HG03097 (cell line): ENCODE data around the gene TIMM50.
A peak's percentile ranks its signal among the peaks of the same experiment; 100 is the strongest.

Experiments
- ATAC-seq: cut with Tn5 transposase; IDR thresholded peaks from one replicate; pipeline ENCODE4 v1.9.1; 2021; ENCODE audit not compliant: unreplicated experiment, low FRiP score

Gene TIMM50

DNA sequence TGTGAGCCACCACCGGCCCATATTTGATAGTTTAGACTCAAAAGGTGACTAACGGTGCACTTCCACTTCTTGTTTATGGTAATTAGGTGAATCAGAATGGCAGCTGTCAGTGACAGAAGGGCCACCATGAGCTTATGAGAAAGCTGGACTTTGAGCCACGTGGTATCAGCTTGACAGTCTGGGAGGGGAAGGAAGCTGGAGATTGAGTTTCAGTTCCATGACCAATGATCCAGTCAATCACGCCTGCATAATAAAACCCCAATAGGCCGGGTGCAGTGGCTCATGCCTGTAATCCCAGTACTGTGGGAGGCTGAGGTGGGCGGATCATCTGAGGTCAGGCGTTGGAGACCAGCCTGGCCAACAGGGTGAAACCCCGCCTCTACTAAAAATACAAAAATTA lies 43.9 kb downstream of the TIMM50 start:
- no peak for ATAC-seq

DNA sequence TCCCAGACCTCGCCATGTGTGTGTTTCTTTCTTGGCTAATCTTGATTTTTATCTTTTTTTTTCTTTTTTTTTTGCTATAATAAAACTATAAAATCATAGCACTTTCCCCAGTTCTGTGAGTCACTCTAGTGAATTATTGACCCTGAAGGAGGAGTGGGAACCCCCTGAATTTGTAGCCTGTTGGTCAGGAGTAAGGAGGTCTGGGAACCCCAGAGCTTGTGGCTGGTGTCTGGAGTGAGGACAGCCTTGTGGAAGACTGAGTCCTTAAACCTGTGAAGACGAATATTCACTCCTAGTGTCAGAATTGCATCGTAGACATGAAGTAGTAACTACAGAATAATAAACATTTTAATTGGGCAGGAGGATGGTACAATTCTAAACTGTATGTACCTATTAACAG lies 44.6 kb downstream of the TIMM50 start:
- ATAC-seq, result no peak

DNA sequence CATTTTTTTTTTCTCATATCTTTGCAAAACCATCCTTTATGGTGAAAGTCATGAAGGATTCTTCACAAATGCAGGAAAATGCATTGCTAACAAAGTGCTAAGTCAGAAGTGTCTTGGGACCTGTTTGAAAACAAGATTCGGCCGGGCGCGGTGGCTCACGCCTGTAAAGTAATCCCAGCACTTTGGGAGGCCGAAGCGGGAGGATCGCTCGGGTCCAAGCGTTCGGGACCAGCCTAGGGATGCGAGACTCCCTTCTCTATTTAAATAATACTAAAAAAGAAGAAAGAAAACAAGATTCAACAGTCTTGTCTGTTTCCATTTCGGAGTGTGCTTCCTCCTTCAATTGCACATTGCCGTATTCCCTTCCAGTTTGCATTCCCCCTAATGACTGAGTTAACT lies 51.2 kb downstream of the TIMM50 start:
- no peak for ATAC-seq

DNA sequence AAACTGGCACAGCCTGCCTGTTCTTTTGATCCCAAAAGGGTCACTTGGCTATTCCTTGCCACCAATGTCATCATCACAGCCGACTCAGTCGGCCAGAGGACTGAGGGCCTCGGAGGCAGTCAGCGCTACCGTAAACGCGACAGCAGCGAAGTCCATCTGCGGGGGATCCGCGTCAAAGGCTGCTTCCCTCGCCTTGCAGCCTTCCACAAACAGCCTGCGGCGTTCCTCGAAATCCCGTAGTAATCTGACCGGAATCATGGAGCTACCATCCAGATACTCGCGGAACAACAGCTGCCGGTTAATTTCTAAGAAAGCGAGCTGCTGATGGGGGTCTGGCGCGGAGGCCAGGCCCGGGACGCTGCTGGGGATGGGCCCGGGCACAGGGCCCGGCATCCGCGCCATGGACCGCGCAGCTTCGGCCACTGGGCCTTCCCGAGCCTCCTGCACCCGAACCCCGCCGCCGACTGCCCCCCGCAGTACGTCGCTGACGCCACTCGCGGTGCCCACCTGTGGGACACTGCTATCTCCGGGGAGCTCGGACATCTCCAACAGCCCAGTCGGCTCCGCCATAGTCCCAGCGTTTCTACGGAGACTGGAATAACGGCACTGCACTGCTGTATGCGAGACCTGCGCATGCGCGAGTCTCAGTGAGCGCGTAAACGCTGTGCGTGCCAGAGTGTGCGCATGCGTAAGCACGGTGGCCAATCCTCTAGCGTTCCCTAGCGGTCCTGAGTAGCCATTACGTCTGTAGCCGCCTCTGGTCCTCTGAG lies 51.8 kb downstream of the TIMM50 start, which contains the start of gene EID2B:
EID2B (minus strand) TSS at position 620 of the 770 bp plus-strand sequence; CDS start at position 570, 50 bp downstream.
- ATAC-seq, result peak; percentile 90

DNA sequence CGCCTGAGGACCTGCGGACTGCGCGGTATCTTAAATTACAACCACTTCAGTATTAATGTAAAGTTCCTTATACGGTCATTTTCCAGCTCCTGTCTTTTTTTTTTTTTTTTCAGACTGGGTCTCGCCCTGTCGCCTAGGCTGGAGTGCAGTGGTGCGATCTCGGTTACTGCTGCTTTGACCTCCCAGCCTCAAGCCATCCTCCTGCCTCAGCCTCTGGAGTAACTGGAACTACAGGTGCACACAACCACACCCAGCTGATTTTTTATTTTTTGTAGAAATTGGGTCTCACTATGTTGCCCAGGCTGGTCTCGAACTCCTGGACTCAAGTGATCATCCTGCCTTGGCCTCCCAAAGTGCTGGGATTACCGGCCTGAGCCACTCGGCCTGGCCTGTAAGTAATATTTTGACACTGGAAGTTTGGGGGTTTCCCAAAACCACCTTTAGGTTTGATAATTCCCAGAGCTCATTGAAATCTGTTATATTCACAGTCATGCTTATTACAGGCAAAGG lies 52.4 kb downstream of the TIMM50 start:
- no peak for ATAC-seq

DNA sequence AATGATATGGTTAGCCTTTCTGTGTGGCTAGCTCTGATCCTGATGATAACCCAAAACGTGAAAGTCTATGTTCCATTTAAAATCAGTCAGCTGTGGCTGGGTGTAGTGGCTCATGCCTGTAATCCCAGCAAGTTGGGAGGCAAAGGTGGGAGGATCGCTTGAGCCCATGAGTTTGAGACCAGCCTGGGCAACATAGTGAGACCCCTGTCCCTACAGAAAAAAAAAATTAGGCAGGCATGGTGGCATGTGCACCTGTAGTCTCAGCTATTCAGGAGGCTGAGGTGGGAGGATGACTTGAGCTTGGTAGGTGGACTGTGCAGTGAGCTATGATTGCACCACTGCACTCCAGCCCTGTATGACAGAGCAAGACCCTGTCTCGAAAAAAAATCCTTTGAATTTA lies 53.2 kb downstream of the TIMM50 start:
- no peak for ATAC-seq

DNA sequence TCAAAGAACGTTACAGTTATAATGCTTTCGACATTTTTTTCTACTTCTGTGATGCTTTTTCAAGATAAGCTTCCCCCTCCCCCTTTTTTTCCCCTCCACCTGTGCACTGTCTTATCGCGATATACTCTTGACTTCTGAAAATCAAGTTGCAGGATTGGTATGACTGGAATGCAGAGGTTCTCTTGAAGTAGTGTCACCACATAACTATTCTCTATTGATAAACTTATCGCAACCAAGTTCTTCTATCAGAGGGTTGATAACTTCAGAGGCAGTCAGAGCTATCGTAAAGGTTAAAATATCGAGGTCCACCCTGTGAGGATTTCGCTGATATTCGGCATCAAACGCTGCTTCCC lies 58.5 kb downstream of the TIMM50 start:
- ATAC-seq, result no peak

DNA sequence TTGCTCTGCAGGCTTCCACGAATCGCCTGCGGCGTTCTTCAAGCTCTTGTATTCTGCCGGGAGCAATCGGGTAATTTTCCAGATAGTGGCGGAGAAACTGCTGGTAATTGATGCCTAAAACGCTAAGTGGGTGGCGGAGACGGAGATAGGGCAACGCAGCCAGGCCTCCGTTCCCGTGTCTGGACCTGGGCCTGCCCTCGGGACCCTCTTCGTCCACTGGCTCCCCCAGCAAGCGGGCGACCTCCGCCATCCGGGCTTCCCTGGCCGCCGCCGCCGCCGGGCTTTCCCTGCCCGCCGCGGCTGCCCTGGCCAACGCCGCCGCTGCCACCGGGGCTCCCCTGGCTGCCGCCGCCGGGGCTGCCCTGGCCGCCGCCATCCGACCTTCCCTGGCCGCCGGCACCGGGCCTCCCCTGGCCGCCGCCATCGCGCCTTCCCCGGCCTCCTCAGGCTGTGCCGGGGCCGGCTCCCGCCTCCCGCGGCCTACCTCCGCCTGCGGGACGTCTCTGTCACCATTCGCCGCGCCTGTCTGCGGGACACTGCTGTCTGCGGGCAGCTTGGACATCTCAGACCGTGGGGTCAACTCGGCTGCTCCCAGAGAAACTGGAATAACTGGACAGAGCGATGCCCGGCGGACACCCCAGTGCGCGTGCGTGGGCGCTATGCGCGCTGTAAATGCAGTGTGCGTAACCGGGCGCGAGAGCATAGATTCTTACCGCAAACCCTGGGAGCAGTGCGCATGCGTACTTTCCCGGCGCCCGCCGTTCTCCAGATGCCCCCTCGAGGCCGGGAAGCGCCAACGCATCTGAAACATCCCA lies 59.1 kb downstream of the TIMM50 start, which contains the start of gene EID2:
EID2 (minus strand) TSS at position 644 of the 815 bp plus-strand sequence; CDS start at position 562, 82 bp downstream.
- ATAC-seq, result peak; percentile 86

DNA sequence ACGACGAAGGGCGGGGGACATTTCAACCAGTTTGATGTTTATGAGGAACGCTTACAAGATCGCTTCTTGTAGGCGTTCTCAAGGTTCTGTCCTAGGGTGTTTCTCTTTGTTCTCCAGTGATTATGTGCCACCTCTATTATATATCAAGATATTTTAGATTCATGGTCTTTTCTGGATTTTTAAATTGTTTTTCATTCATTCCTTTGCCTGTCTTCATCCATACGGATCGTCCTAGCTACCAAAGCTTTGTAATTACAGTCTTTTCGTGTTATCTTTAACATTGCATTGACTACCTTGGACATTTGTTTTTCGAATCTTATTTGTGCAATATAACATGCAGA lies 59.7 kb downstream of the TIMM50 start:
- ATAC-seq, result no peak
